Measurements from ENCODE around the gene CACNA1D.

Gene CACNA1D

GRCh38 chr3:53657651-53658050, 163.2 kb downstream of the CACNA1D start:
- Histone ChIP-seq H2BK12ac (ENCODE audit: low read length) (no peak overlapping the region), H3K79me1 (ENCODE audit: low read depth, low read length) (no peaks in the 10 kb centered on the region), H2AK5ac (ENCODE audit: low read depth, low read length) (no peak overlapping the region), H3K4me2 (ENCODE audit: insufficient read depth, low read length, poor library complexity, severe bottlenecking) (no peak overlapping the region), H3K4ac (ENCODE audit: low read length) (no peak overlapping the region), H3K18ac (ENCODE audit: low read length) (no peak overlapping the region), H4K8ac (ENCODE audit: low read depth, low read length) (no peak overlapping the region), H2BK120ac (ENCODE audit: low read depth, low read length) (no peak overlapping the region), H3K27me3 (ENCODE audit: control insufficient read depth in 3 of 3, insufficient read depth in 3 of 3, low read depth in 1 of 3, low read length in 3 of 3) (no peaks in the 10 kb centered on the region), H2BK15ac (ENCODE audit: low read length) (no peak overlapping the region), H3K27ac (replicated peaks; ENCODE audit: low read length) (no peak overlapping the region), H3K23ac (ENCODE audit: low read depth, low read length, poor library complexity) (no peak overlapping the region), H3K4me1 (ENCODE audit: control insufficient read depth in 2 of 2, insufficient read depth in 1 of 2, low read depth in 1 of 2, low read length in 2 of 2) (peaks cover 0 to 5% of the 10 kb centered on the region in 2 donors), H3K14ac (ENCODE audit: low read length) (no peak overlapping the region), H2AFZ (ENCODE audit: low read length) (no peak overlapping the region), H4K91ac (ENCODE audit: low read depth, low read length, poor library complexity) (no peak overlapping the region), H2BK5ac (ENCODE audit: low read length) (no peak overlapping the region), H3K4me3 (ENCODE audit: low read length in 2 of 2) (no peak overlapping the region), H3K9ac (ENCODE audit: low read depth, low read length, poor library complexity) (no peak overlapping the region), H3K36me3 (replicated peaks in 1 of 2; ENCODE audit: control insufficient read depth in 2 of 2, insufficient read depth in 2 of 2, low read length in 2 of 2) (no peaks in the 10 kb centered on the region), H3K9me3 (replicated peaks in 1 of 2; ENCODE audit: control insufficient read depth in 2 of 2, insufficient read depth in 1 of 2, low read depth in 1 of 2, low read length in 2 of 2) (peaks cover 0 to 25% of the 10 kb centered on the region in 2 donors)
- no CpG with 5 or more reads among the region's 1 CpG for WGBS, 2 donors (ENCODE audit: extremely low coverage in 2 of 2, insufficient read length in 2 of 2, insufficient replicate concordance in 1 of 2)
- no peak for DNase-seq (ENCODE audit: low spot score)

- no peak overlapping the region for H3K9ac ChIP-seq (ENCODE audit: low read depth, low read length, poor library complexity)
- no peak overlapping the region for H2BK120ac ChIP-seq (ENCODE audit: low read depth, low read length)
- no peak overlapping the region for H3K18ac ChIP-seq (ENCODE audit: low read length)
- H3K4me3 ChIP-seq (ENCODE audit: low read length in 2 of 2), result no peak overlapping the region
- H2AK5ac ChIP-seq (ENCODE audit: low read depth, low read length), result no peak overlapping the region
- no peak overlapping the region for H3K23ac ChIP-seq (ENCODE audit: low read depth, low read length, poor library complexity)
- H3K9me3 ChIP-seq (replicated peaks in 1 of 2; ENCODE audit: control insufficient read depth in 2 of 2, insufficient read depth in 1 of 2, low read depth in 1 of 2, low read length in 2 of 2), result peaks cover 4 to 33% of the 10 kb centered on the region in 2 donors
- peaks cover 0 to 5% of the 10 kb centered on the region in 2 donors for H3K4me1 ChIP-seq (ENCODE audit: control insufficient read depth in 2 of 2, insufficient read depth in 1 of 2, low read depth in 1 of 2, low read length in 2 of 2)
- no peak overlapping the region for H2AFZ ChIP-seq (ENCODE audit: low read length)
- H3K4me2 ChIP-seq (ENCODE audit: insufficient read depth, low read length, poor library complexity, severe bottlenecking), result no peak overlapping the region
- H3K4ac ChIP-seq (ENCODE audit: low read length), result no peak overlapping the region
- H2BK12ac ChIP-seq (ENCODE audit: low read length), result no peak overlapping the region
- no peaks in the 10 kb centered on the region for H3K36me3 ChIP-seq (replicated peaks in 1 of 2; ENCODE audit: control insufficient read depth in 2 of 2, insufficient read depth in 2 of 2, low read length in 2 of 2)
- H3K14ac ChIP-seq (ENCODE audit: low read length), result no peak overlapping the region
- no peaks in the 10 kb centered on the region for H3K27me3 ChIP-seq (ENCODE audit: control insufficient read depth in 3 of 3, insufficient read depth in 3 of 3, low read depth in 1 of 3, low read length in 3 of 3)
- no peak overlapping the region for H2BK15ac ChIP-seq (ENCODE audit: low read length)
- no peak overlapping the region for H2BK5ac ChIP-seq (ENCODE audit: low read length)
- DNase-seq (ENCODE audit: low spot score), result no peak
- no peak overlapping the region for H4K91ac ChIP-seq (ENCODE audit: low read depth, low read length, poor library complexity)
- no peaks in the 10 kb centered on the region for H3K79me1 ChIP-seq (ENCODE audit: low read depth, low read length)
- no peak overlapping the region for H4K8ac ChIP-seq (ENCODE audit: low read depth, low read length)
- no CpG with 5 or more reads among the region's 6 CpGs for WGBS, 2 donors (ENCODE audit: extremely low coverage in 2 of 2, insufficient read length in 2 of 2, insufficient replicate concordance in 1 of 2)
- no peak overlapping the region for H3K27ac ChIP-seq (replicated peaks; ENCODE audit: low read length)
These were observed 164.3 kb downstream of the CACNA1D start for GRCh38 chr3:53658613-53659193.

- Histone ChIP-seq H3K23ac (ENCODE audit: low read depth, low read length, poor library complexity) (no peak overlapping the region), H2BK5ac (ENCODE audit: low read length) (no peak overlapping the region), H3K27me3 (ENCODE audit: control insufficient read depth in 3 of 3, insufficient read depth in 3 of 3, low read depth in 1 of 3, low read length in 3 of 3) (no peaks in the 10 kb centered on the region), H3K9me3 (replicated peaks in 1 of 2; ENCODE audit: control insufficient read depth in 2 of 2, insufficient read depth in 1 of 2, low read depth in 1 of 2, low read length in 2 of 2) (peaks cover 4 to 29% of the 10 kb centered on the region in 2 donors), H2AFZ (ENCODE audit: low read length) (no peak overlapping the region), H3K36me3 (replicated peaks in 1 of 2; ENCODE audit: control insufficient read depth in 2 of 2, insufficient read depth in 2 of 2, low read length in 2 of 2) (no peaks in the 10 kb centered on the region), H3K27ac (replicated peaks; ENCODE audit: low read length) (no peak overlapping the region), H2BK120ac (ENCODE audit: low read depth, low read length) (no peak overlapping the region), H3K4me1 (ENCODE audit: control insufficient read depth in 2 of 2, insufficient read depth in 1 of 2, low read depth in 1 of 2, low read length in 2 of 2) (peaks cover 0 to 5% of the 10 kb centered on the region in 2 donors), H3K9ac (ENCODE audit: low read depth, low read length, poor library complexity) (no peak overlapping the region), H3K14ac (ENCODE audit: low read length) (no peak overlapping the region), H3K4me2 (ENCODE audit: insufficient read depth, low read length, poor library complexity, severe bottlenecking) (no peak overlapping the region), H2BK15ac (ENCODE audit: low read length) (no peak overlapping the region), H2BK12ac (ENCODE audit: low read length) (no peak overlapping the region), H2AK5ac (ENCODE audit: low read depth, low read length) (no peak overlapping the region), H3K4me3 (ENCODE audit: low read length in 2 of 2) (no peak overlapping the region), H3K4ac (ENCODE audit: low read length) (no peak overlapping the region), H3K18ac (ENCODE audit: low read length) (no peak overlapping the region), H4K91ac (ENCODE audit: low read depth, low read length, poor library complexity) (no peak overlapping the region), H4K8ac (ENCODE audit: low read depth, low read length) (no peak overlapping the region), H3K79me1 (ENCODE audit: low read depth, low read length) (no peaks in the 10 kb centered on the region)
- no peak for DNase-seq (ENCODE audit: low spot score)
- no CpG with 5 or more reads among the region's 7 CpGs for WGBS, 2 donors (ENCODE audit: extremely low coverage in 2 of 2, insufficient read length in 2 of 2, insufficient replicate concordance in 1 of 2)
These were observed 165.6 kb downstream of the CACNA1D start for GRCh38 chr3:53659996-53660395.

- Histone ChIP-seq H4K8ac (ENCODE audit: low read depth, low read length) (no peak overlapping the region), H3K9ac (ENCODE audit: low read depth, low read length, poor library complexity) (no peak overlapping the region), H3K18ac (ENCODE audit: low read length) (no peak overlapping the region), H3K4me3 (ENCODE audit: low read length in 2 of 2) (no peak overlapping the region), H3K4ac (ENCODE audit: low read length) (no peak overlapping the region), H3K27ac (replicated peaks; ENCODE audit: low read length) (no peak overlapping the region), H2BK5ac (ENCODE audit: low read length) (no peak overlapping the region), H2BK12ac (ENCODE audit: low read length) (no peak overlapping the region), H3K27me3 (ENCODE audit: control insufficient read depth in 3 of 3, insufficient read depth in 3 of 3, low read depth in 1 of 3, low read length in 3 of 3) (no peaks in the 10 kb centered on the region), H3K4me2 (ENCODE audit: insufficient read depth, low read length, poor library complexity, severe bottlenecking) (no peak overlapping the region), H2AK5ac (ENCODE audit: low read depth, low read length) (no peak overlapping the region), H2AFZ (ENCODE audit: low read length) (no peak overlapping the region), H2BK120ac (ENCODE audit: low read depth, low read length) (no peak overlapping the region), H3K4me1 (ENCODE audit: control insufficient read depth in 2 of 2, insufficient read depth in 1 of 2, low read depth in 1 of 2, low read length in 2 of 2) (peaks cover 0 to 5% of the 10 kb centered on the region in 2 donors), H4K91ac (ENCODE audit: low read depth, low read length, poor library complexity) (no peak overlapping the region), H3K23ac (ENCODE audit: low read depth, low read length, poor library complexity) (no peak overlapping the region), H3K14ac (ENCODE audit: low read length) (no peak overlapping the region), H3K79me1 (ENCODE audit: low read depth, low read length) (no peaks in the 10 kb centered on the region), H2BK15ac (ENCODE audit: low read length) (no peak overlapping the region), H3K36me3 (replicated peaks in 1 of 2; ENCODE audit: control insufficient read depth in 2 of 2, insufficient read depth in 2 of 2, low read length in 2 of 2) (no peaks in the 10 kb centered on the region), H3K9me3 (replicated peaks in 1 of 2; ENCODE audit: control insufficient read depth in 2 of 2, insufficient read depth in 1 of 2, low read depth in 1 of 2, low read length in 2 of 2) (peaks cover 4 to 29% of the 10 kb centered on the region in 2 donors)
- DNase-seq (ENCODE audit: low spot score), result no peak
- no CpG with 5 or more reads among the region's 5 CpGs for WGBS, 2 donors (ENCODE audit: extremely low coverage in 2 of 2, insufficient read length in 2 of 2, insufficient replicate concordance in 1 of 2)
These were observed 167.1 kb downstream of the CACNA1D start for GRCh38 chr3:53661480-53661879.

Data from neuronal stem cell (in vitro differentiated cells).